Fibroblast of skin of right biceps (primary cell): ENCODE data around the gene SUPT3H.
"Not testable (repeated sequence)": the region's sequence is repeated elsewhere in the genome, so short reads cannot be mapped to it uniquely, and the experiment has no call there.

ENCODE experiments used
- DNase-seq: peaks from one replicate; pipeline ENCODE4 v3.0.0-alpha.2; 2013

The SUPT3H gene

GRCh38 chr6:44867571-44868334 is 510.0 kb downstream of the SUPT3H start:
- DNase-seq, result no peak

- DNase-seq, result not testable (repeated sequence)
Measured at GRCh38 chr6:44865184-44865583, 512.5 kb downstream of the SUPT3H start.

GRCh38 chr6:44859901-44860410 is 517.8 kb downstream of the SUPT3H start:
- DNase-seq, result no peak

GRCh38 chr6:44858998-44859397 is 518.7 kb downstream of the SUPT3H start:
- DNase-seq, result peak; percentile 14

- DNase-seq, result peak; percentile 15
Measured at GRCh38 chr6:44856479-44856878, 521.3 kb downstream of the SUPT3H start.

GRCh38 chr6:44855562-44856411 is 521.9 kb downstream of the SUPT3H start:
- DNase-seq, result peak; percentile 84

GRCh38 chr6:44854712-44855443 is 522.9 kb downstream of the SUPT3H start:
- DNase-seq, result no peak

- DNase-seq, result peak; percentile 57
Measured at GRCh38 chr6:44851176-44851575, 526.6 kb downstream of the SUPT3H start.

- no peak for DNase-seq
Measured at GRCh38 chr6:44850312-44850711, 527.4 kb downstream of the SUPT3H start.

- no peak for DNase-seq
Measured at GRCh38 chr6:44849806-44850205, 527.9 kb downstream of the SUPT3H start.

GRCh38 chr6:44843734-44844133 is 534.0 kb downstream of the SUPT3H start:
- no peak for DNase-seq

- peak; percentile 12 for DNase-seq
Measured at GRCh38 chr6:44842616-44843015, 535.1 kb downstream of the SUPT3H start.

GRCh38 chr6:44841829-44842228 is 535.9 kb downstream of the SUPT3H start:
- DNase-seq, result no peak

GRCh38 chr6:44837741-44838140 is 540.0 kb downstream of the SUPT3H start:
- DNase-seq, result no peak

- no peak for DNase-seq
Measured at GRCh38 chr6:44837255-44837654, 540.5 kb downstream of the SUPT3H start.

- DNase-seq, result no peak
Measured at GRCh38 chr6:44833248-44833647, 544.5 kb downstream of the SUPT3H start.

GRCh38 chr6:44831002-44831610 is 546.6 kb downstream of the SUPT3H start:
- DNase-seq, result peak; percentile 87

GRCh38 chr6:44829836-44830235 is 547.9 kb downstream of the SUPT3H start:
- DNase-seq, result peak; percentile 63

GRCh38 chr6:44828780-44829179 is 549.0 kb downstream of the SUPT3H start:
- no peak for DNase-seq

- DNase-seq, result no peak
Measured at GRCh38 chr6:44826025-44826676, 551.6 kb downstream of the SUPT3H start.

- no peak for DNase-seq
Measured at GRCh38 chr6:44825273-44825672, 552.5 kb downstream of the SUPT3H start.

GRCh38 chr6:44824567-44824966 is 553.2 kb downstream of the SUPT3H start:
- no peak for DNase-seq
